ENCODE data around the gene DLEC1. TPM values are rescaled to one million over a fixed set of nuclear protein-coding genes. Genes with fewer than 3 reads are reported as not detected.
A peak's percentile ranks its signal among the peaks of the same experiment; 100 is the strongest.

The DLEC1 gene
- total and polyA plus RNA-seq, 9 of the 15 experiments (the other 6 are each of a cell fraction or from before 2014, with no cell fraction given) = 0.07 to 0.08 TPM; not detected in 7

DNA sequence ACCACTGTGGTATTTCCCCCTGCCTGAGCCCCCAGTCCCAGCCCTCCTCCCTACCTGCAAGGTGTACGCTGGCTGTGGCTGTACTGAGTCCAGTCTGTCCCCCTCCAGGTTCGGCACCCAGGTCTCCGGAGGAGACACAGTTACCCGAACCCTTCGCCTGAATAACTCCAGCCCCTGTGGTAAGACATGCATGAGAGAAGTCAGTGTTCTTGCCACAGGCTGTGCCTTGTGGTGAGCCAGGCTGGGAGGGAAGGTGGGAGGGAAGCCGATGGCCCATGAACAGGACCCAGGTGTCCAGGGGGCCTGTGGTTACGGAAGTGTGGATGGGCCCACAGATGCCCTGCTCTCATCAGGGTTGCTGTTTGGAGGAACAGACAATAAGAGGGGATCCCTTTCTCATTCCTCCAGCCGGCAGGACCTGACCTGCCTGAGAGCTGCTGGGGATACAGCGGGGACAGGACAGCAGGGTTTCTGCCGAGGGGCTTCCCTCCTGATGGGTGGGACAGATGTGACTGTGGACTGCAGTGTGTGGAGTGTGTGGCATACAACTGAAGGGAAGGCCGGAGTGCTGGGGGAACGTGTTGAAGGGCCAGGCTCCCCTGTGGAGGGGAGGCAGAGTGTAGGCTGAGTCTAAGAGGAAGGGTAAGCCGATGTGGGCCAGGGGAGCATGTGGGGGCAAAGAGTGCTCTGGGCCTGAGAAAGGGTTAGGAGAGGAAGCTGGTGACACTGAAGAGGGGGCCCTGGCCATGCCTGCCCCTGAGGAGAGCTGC lies 76.1 kb downstream of the DLEC1 start:
- Histone ChIP-seq H3K9ac (ENCODE audit: insufficient read depth in 1 of 2, low read depth in 2 of 2, low read length in 2 of 2) (peak overlapping the region in 1 of 2 experiments; percentile 79; a peak in 2 of 4 replicates), H4K20me1 (replicated peaks; ENCODE audit: control insufficient read depth, insufficient read depth, low read length) (peaks cover 27% of the 10 kb centered on the region), H2AFZ (ENCODE audit: low read depth, low read length) (no peak overlapping the region), H3K27me3 (ENCODE audit: control insufficient read depth in 2 of 2, insufficient read depth in 2 of 2, low read length in 2 of 2) (peaks cover 15 to 50% of the 10 kb centered on the region in 2 experiments; a peak in 4 of 5 replicates), H3K9me1 (ENCODE audit: control insufficient read depth, insufficient read depth, low read length) (no peaks in the 10 kb centered on the region), H3K4me2 (ENCODE audit: insufficient read depth, low read length) (no peak overlapping the region), H3K27ac (ENCODE audit: extremely low read depth, low read depth, low read length) (no peak overlapping the region), H3K9me3 (replicated peaks; ENCODE audit: control insufficient read depth, insufficient read depth, low read depth, low read length) (no peaks in the 10 kb centered on the region), H3K4me1 (replicated peaks in 1 of 2; ENCODE audit: control insufficient read depth in 2 of 2, insufficient read depth in 2 of 2, low read length in 2 of 2) (peaks cover 0 to 25% of the 10 kb centered on the region in 2 experiments; a peak in 3 of 5 replicates), H3K4me3 (no peak overlapping the region), H3K36me3 (ENCODE audit: control insufficient read depth, insufficient read depth, low read length) (no peaks in the 10 kb centered on the region), H3K79me2 (ENCODE audit: control insufficient read depth, insufficient read depth, low read length) (no peaks in the 10 kb centered on the region)
- ATAC-seq = no peak
- in situ Hi-C loops (cut with MboI) = loop anchor here (5.0 kb wide), 1 partner anchor 537 kb away; no protein-coding TSS in a partner anchor
- ChIA-PET POLR2A (interaction anchor here (0.6 to 1.4 kb wide), 5 partner anchors 12 to 190 kb away, joined by 3 to 5 read pairs (median 4); partner anchors contain the start of gene ACAA1), CTCF (ENCODE audit: low intra/inter-chr PET ratio) (interaction anchor here (0.6 kb wide), 1 partner anchor 548 kb away, joined by 3 read pairs; no protein-coding TSS in a partner anchor)
- no peak for DNase-seq (ENCODE audit: extremely low read depth in 1 of 4, low spot score in 3 of 4)
- TF ChIP-seq, protein P1, sequence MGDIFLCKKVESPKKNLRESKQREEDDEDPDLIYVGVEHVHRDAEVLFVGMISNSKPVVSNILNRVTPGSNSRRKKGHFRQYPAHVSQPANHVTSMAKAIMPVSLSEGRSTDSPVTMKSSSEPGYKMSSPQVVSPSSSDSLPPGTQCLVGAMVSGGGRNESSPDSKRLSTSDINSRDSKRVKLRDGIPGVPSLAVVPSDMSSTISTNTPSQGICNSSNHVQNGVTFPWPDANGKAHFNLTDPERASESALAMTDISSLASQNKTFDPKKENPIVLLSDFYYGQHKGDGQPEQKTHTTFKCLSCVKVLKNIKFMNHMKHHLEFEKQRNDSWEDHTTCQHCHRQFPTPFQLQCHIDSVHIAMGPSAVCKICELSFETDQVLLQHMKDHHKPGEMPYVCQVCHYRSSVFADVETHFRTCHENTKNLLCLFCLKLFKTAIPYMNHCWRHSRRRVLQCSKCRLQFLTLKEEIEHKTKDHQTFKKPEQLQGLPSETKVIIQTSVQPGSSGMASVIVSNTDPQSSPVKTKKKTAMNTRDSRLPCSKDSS (IDR thresholded peaks at IDR 0.05; ENCODE audit: low read depth, partially characterized antibody) = no peak
- 0 out of 2 replicates have a peak, but pooled peaks have one; percentile 35 for TF ChIP-seq ERF (CRISPR knock-in tag; IDR thresholded peaks at IDR 0.05)
- TF ChIP-seq, protein P2, sequence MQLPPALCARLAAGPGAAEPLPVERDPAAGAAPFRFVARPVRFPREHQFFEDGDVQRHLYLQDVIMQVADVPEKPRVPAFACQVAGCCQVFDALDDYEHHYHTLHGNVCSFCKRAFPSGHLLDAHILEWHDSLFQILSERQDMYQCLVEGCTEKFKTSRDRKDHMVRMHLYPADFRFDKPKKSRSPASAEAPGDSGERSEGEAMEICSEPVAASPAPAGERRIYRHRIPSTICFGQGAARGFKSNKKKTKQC (CRISPR knock-in tag; IDR thresholded peaks at IDR 0.05) = no peak
- TF ChIP-seq, protein P3, sequence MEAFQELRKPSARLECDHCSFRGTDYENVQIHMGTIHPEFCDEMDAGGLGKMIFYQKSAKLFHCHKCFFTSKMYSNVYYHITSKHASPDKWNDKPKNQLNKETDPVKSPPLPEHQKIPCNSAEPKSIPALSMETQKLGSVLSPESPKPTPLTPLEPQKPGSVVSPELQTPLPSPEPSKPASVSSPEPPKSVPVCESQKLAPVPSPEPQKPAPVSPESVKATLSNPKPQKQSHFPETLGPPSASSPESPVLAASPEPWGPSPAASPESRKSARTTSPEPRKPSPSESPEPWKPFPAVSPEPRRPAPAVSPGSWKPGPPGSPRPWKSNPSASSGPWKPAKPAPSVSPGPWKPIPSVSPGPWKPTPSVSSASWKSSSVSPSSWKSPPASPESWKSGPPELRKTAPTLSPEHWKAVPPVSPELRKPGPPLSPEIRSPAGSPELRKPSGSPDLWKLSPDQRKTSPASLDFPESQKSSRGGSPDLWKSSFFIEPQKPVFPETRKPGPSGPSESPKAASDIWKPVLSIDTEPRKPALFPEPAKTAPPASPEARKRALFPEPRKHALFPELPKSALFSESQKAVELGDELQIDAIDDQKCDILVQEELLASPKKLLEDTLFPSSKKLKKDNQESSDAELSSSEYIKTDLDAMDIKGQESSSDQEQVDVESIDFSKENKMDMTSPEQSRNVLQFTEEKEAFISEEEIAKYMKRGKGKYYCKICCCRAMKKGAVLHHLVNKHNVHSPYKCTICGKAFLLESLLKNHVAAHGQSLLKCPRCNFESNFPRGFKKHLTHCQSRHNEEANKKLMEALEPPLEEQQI (IDR thresholded peaks at IDR 0.05) = no peak
- no peak for TF ChIP-seq ZKSCAN1 (IDR thresholded peaks at IDR 0.05; ENCODE audit: low read depth, low read length)
- no peak for TF ChIP-seq GATA2 (CRISPR knock-in tag; IDR thresholded peaks at IDR 0.05)
- intact Hi-C loops (cut with micrococcal nuclease) = loop anchor here (5.0 kb wide), 3 partner anchors 143 to 367 kb away; partner anchors contain the start of gene XYLB
- 8% methylated on average over 13 of the region's 13 CpGs for WGBS (ENCODE audit: insufficient coverage, low coverage, missing lambda C conversion rate)
- no peak for FAIRE-seq
- no TSS peak for BruUV-seq (replicated peaks)
